HepG2 (cell line): ENCODE measurements around the gene INTS1. TPM values are rescaled to one million over a fixed set of nuclear protein-coding genes. Genes with fewer than 3 reads are reported as not detected.

Experiments
- ATAC-seq: fragments of 200-7000 bp; cut with Tn5 transposase; 3 replicates; pipeline ENCODE4 v1.9.1; 2020; ENCODE audit warnings: mild to moderate bottlenecking, moderate library complexity
- BruUV-seq: library from RNA; stranded (reverse); fragments of 400-500 nt; replicated peaks from 2 replicates; lab custom pipeline; 2021; lab: Mats Ljungman, UMichigan
- CTCF ChIA-PET: fragments of 300-600 bp; formaldehyde crosslinking; extraction: SDS; loops from one replicate; lab custom pipeline; 2021; ENCODE audit warnings: low total read pairs, inconsistent platforms, low intra/inter-chr PET ratio; lab: Yijun Ruan, JAX
- POLR2A ChIA-PET: fragments of 350-600 bp; sonication (Branson Sonifier 250); formaldehyde crosslinking; loops from one replicate; lab custom pipeline; 2020; ENCODE audit warnings: antibody characterized with exemption, inconsistent platforms; lab: Yijun Ruan, JAX
- DNase-seq: peaks from one replicate; pipeline ENCODE4 v3.0.0-alpha.2; 2015; ENCODE audit warnings: low spot score
- FAIRE-seq: peaks from 3 replicates; lab custom pipeline; 2011; peaks lifted over from hg19 to GRCh38; lab: Jason Lieb, UNC
- H2AFZ ChIP-seq: one replicate; pipeline ENCODE4 v1.6.1; 2011; ENCODE audit warnings: low read length, inconsistent platforms
- H3K27ac ChIP-seq: fragments of 300-600 bp; 3 replicates; pipeline ENCODE4 v1.8.0; 2011; ENCODE audit warnings: mixed run types, mild to moderate bottlenecking, mixed read lengths, low read length, inconsistent platforms; ENCODE audit not compliant: insufficient read depth; ENCODE audit errors: extremely low read length
- H3K27me3 ChIP-seq, 2 experiments: fragments of 200-600 bp in 1 of 2; 2 replicates in 1 of 2; 3 replicates in 1 of 2; pipeline versions ENCODE4 v1.6.0 to v1.8.0; 2011; ENCODE audit warnings: low read length in 2 of 2, mild to moderate bottlenecking in 2 of 2, moderate library complexity in 2 of 2, inconsistent platforms in 1 of 2; ENCODE audit not compliant: insufficient read depth in 2 of 2, control insufficient read depth in 1 of 2
- H3K36me3 ChIP-seq, 2 experiments: fragments of 200-600 bp in 1 of 2; replicated peaks in 1 of 2; 2 replicates in 1 of 2; 3 replicates in 1 of 2; pipeline versions ENCODE4 v1.5.1 to v1.8.0; 2011; ENCODE audit warnings: low read length in 2 of 2, inconsistent platforms in 1 of 2; ENCODE audit not compliant: insufficient read depth in 2 of 2, control insufficient read depth in 1 of 2
- H3K4me1 ChIP-seq: 2 replicates; pipeline ENCODE4 v1.5.1; 2012; ENCODE audit warnings: low read length, inconsistent platforms; ENCODE audit not compliant: insufficient read depth
- H3K4me2 ChIP-seq: 2 replicates; pipeline ENCODE4 v1.6.0; 2011; ENCODE audit warnings: low read depth, low read length, inconsistent platforms
- H3K4me3 ChIP-seq, 3 experiments: fragments of 200-600 bp in 1 of 3; sonication (generic), shearing (Covaris generic) in 1 of 3; replicated peaks in 1 of 3; 2 replicates each; pipeline ENCODE4 v1.5.1; 2011 to 2016; ENCODE audit warnings: low read length in 3 of 3, inconsistent platforms in 2 of 3, low read depth in 2 of 3, mild to moderate bottlenecking in 2 of 3, control low read depth in 1 of 3, mixed read lengths in 1 of 3; ENCODE audit not compliant: insufficient read depth in 1 of 3
- H3K79me2 ChIP-seq: one replicate; pipeline ENCODE4 v1.6.1; 2011; ENCODE audit warnings: low read length, inconsistent platforms; ENCODE audit not compliant: insufficient read depth
- H3K9ac ChIP-seq: 2 replicates; pipeline ENCODE4 v1.6.0; 2011; ENCODE audit warnings: mild to moderate bottlenecking, low read depth, low read length, inconsistent platforms; ENCODE audit not compliant: insufficient read depth
- H3K9me3 ChIP-seq: 2 replicates; pipeline ENCODE4 v1.5.1; 2012; ENCODE audit warnings: mild to moderate bottlenecking, low read length
- H4K20me1 ChIP-seq: 2 replicates; pipeline ENCODE4 v1.6.0; 2011; ENCODE audit warnings: inconsistent platforms, mild to moderate bottlenecking, low read length, moderate library complexity; ENCODE audit not compliant: insufficient read depth
- AGO2 ChIP-seq: fragments of 200-400 bp; formaldehyde crosslinking; optimal IDR thresholded peaks from 2 replicates; pipeline ENCODE3; 2017; ENCODE audit warnings: mild to moderate bottlenecking, low read depth, low read length, moderate library complexity
- ATF7 ChIP-seq, 2 experiments: fragments of 450-650 bp in 1 of 2; sonication (generic) in 1 of 2; formaldehyde crosslinking in 1 of 2; IDR thresholded peaks; 2 replicates each; pipeline versions ENCODE4 v1.4.0 to v1.6.1; 2016 to 2020; ENCODE audit warnings: antibody characterized with exemption in 1 of 2, mild to moderate bottlenecking in 1 of 2, missing genetic modification reagents in 1 of 2
- KMT2A ChIP-seq: sonication (generic); formaldehyde crosslinking; IDR thresholded peaks from 2 replicates; pipeline ENCODE4 v1.4.0; 2020; ENCODE audit warnings: missing genetic modification reagents
- RBFOX2 ChIP-seq: fragments of 200-400 bp; formaldehyde crosslinking; IDR thresholded peaks from 2 replicates; pipeline ENCODE4 v1.6.1; 2017; ENCODE audit warnings: low read depth, mild to moderate bottlenecking, low read length
- SAFB2 ChIP-seq: sonication (generic); formaldehyde crosslinking; IDR thresholded peaks from 2 replicates; pipeline ENCODE4 v1.5.1; 2020; ENCODE audit warnings: missing genetic modification reagents, low read depth, mild to moderate bottlenecking, borderline replicate concordance
- SPEN ChIP-seq: sonication (generic); formaldehyde crosslinking; IDR thresholded peaks from 2 replicates; pipeline ENCODE4 v1.5.1; 2020; ENCODE audit warnings: low read depth, mild to moderate bottlenecking, missing genetic modification reagents
- THRA ChIP-seq: sonication (generic); formaldehyde crosslinking; IDR thresholded peaks from 2 replicates; pipeline ENCODE4 v1.4.0; 2020; ENCODE audit warnings: missing genetic modification reagents, borderline replicate concordance
- ZNF484 ChIP-seq: sonication (generic); formaldehyde crosslinking; IDR thresholded peaks from 2 replicates; pipeline ENCODE4 v1.5.1; 2020; ENCODE audit warnings: mild to moderate bottlenecking, low read depth, missing genetic modification reagents, borderline replicate concordance
- ZNF557 ChIP-seq: sonication (generic); formaldehyde crosslinking; IDR thresholded peaks from 2 replicates; pipeline ENCODE4 v1.4.0; 2020; ENCODE audit warnings: missing genetic modification reagents
- WGBS: methylation state at CpG from one replicate; pipeline ENCODE4 v1.1.6; 2017; ENCODE audit warnings: low lambda C conversion rate; 5-methylcytosine and 5-hydroxymethylcytosine counted together
- in situ Hi-C: cut with HindIII; loops from 2 replicates; pipeline ENCODE4 v1.10.0; 2017; ENCODE audit warnings: low pct_unique_long_range_greater_than_20kb; ENCODE audit not compliant: extremely low pct_ligation_motif_present
- intact Hi-C: fragments of 100-400 bp; cut with micrococcal nuclease; formaldehyde crosslinking; loops from one replicate; pipeline ENCODE4 v1.10.0; 2022; ENCODE audit not compliant: unreplicated experiment
- polyA plus RNA-seq, 8 experiments: library from polyadenylated mRNA; depleted of rRNA in 3 of 8; stranded (reverse) in 7 of 8; unstranded in 1 of 8; fragments of >200 nt; fragmentation: Illumina TruSeq in 4 of 8; extraction: Trizol in 4 of 8; gene quantifications; 2 replicates each; pipeline versions ENCODE4 v1.2.1 to v1.2.3, GENCODE V29; 2011 to 2016; ENCODE audit warnings: low read depth in 4 of 8, missing spikeins in 1 of 8, mixed read lengths in 1 of 8; ENCODE audit not compliant: insufficient read depth in 1 of 8
- total RNA-seq, 5 experiments: library from RNA; depleted of rRNA; stranded (reverse); fragments of >200 nt; fragmentation: Illumina TruSeq; extraction: Trizol; gene quantifications; 2 replicates each; pipeline ENCODE4 v1.2.3, GENCODE V29; 2016; ENCODE audit warnings: low read depth in 1 of 5
- TF ChIP-seq, protein P1 (sequence below): sonication (generic); formaldehyde crosslinking; IDR thresholded peaks from 2 replicates; pipeline ENCODE4 v1.4.0; 2020; ENCODE audit warnings: mild to moderate bottlenecking, low read depth, missing genetic modification reagents

INTS1 gene
- total and polyA plus RNA-seq, 2 of the 13 experiments (the other 11 are each of a cell fraction or from before 2014, with no cell fraction given): 13.7 to 29.0 TPM

GRCh38 chr7:1485156-1485555 lies 19.0 kb downstream of the INTS1 start:
- Histone ChIP-seq H3K36me3 (peaks cover 23 to 38% of the 10 kb centered on the region in 2 experiments; a peak in 4 of 5 replicates), H3K4me1 (no peaks in the 10 kb centered on the region), H3K9ac (no peak overlapping the region), H3K4me3 (no peak overlapping the region), H3K27me3 (no peaks in the 10 kb centered on the region), H3K79me2 (no peaks in the 10 kb centered on the region), H3K4me2 (no peak overlapping the region), H3K27ac (no peak overlapping the region), H2AFZ (no peak overlapping the region), H3K9me3 (no peaks in the 10 kb centered on the region), H4K20me1 (no peaks in the 10 kb centered on the region)
- BruUV-seq: no TSS peak
- POLR2A ChIA-PET: no interaction called here
- no peak for FAIRE-seq
- TF ChIP-seq THRA (no peak), ZNF484 (CRISPR knock-in tag) (no peak), SAFB2 (no peak), RBFOX2 (0 out of 2 replicates have a peak, but pooled peaks have one; percentile 26), AGO2 (peak; percentile 54), SPEN (CRISPR knock-in tag) (no peak), ZNF557 (no peak), KMT2A (CRISPR knock-in tag) (no peak), ATF7 (IDR thresholded peaks at IDR 0.05) (no peak), ATF7 (CRISPR knock-in tag; IDR thresholded peaks at IDR 0.05) (no peak)
- TF ChIP-seq, protein P1, sequence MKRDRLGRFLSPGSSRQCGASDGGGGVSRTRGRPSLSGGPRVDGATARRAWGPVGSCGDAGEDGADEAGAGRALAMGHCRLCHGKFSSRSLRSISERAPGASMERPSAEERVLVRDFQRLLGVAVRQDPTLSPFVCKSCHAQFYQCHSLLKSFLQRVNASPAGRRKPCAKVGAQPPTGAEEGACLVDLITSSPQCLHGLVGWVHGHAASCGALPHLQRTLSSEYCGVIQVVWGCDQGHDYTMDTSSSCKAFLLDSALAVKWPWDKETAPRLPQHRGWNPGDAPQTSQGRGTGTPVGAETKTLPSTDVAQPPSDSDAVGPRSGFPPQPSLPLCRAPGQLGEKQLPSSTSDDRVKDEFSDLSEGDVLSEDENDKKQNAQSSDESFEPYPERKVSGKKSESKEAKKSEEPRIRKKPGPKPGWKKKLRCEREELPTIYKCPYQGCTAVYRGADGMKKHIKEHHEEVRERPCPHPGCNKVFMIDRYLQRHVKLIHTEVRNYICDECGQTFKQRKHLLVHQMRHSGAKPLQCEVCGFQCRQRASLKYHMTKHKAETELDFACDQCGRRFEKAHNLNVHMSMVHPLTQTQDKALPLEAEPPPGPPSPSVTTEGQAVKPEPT: no peak
- in situ Hi-C loops (no loop called here), intact Hi-C loops (no loop called here)
- no peak for ATAC-seq
- CTCF ChIA-PET: no interaction called here
- 100% methylated on average over 2 of the region's 19 CpGs for WGBS
- no peak for DNase-seq
